H1 (cell line): ENCODE results near the gene C5AR2. TPM values are rescaled to one million over a fixed set of nuclear protein-coding genes. Genes with fewer than 3 reads are reported as not detected.
"Not testable (repeated sequence)": the region's sequence is repeated elsewhere in the genome, so short reads cannot be mapped to it uniquely, and the experiment has no call there.

Experiments
- CTCF ChIA-PET: fragments of 300-600 bp; sonication (Branson Sonifier 250); formaldehyde crosslinking; loops from one replicate; lab custom pipeline; 2021; ENCODE audit not compliant: partially characterized antibody; lab: Charles Lee
- POLR2A ChIA-PET: fragments of 300-600 bp; sonication (Branson Sonifier 250); formaldehyde crosslinking; loops from one replicate; lab custom pipeline; 2021; ENCODE audit warnings: inconsistent platforms; ENCODE audit not compliant: partially characterized antibody; lab: Charles Lee
- DNase-seq, 2 experiments: peaks; one replicate each; pipeline versions ENCODE4 v3.0.0 to v3.0.0-alpha.2; 2010 to 2022; ENCODE audit warnings: low spot score in 2 of 2, low read depth in 1 of 2, mixed read lengths in 1 of 2
- FAIRE-seq: peaks from 2 replicates; lab custom pipeline; 2011; peaks lifted over from hg19 to GRCh38; lab: Jason Lieb, UNC
- H2AFZ ChIP-seq: 2 replicates; pipeline ENCODE4 v1.8.1; 2012; ENCODE audit warnings: low read length, inconsistent platforms
- H2AK5ac ChIP-seq: 2 replicates; pipeline ENCODE4 v1.6.1; 2013; ENCODE audit warnings: low read depth, low read length
- H2BK120ac ChIP-seq: replicated peaks from 2 replicates; pipeline ENCODE3; 2013; ENCODE audit warnings: low read depth, low read length, inconsistent platforms
- H2BK12ac ChIP-seq: 2 replicates; pipeline ENCODE4 v1.6.1; 2013; ENCODE audit warnings: low read depth, low read length
- H2BK15ac ChIP-seq: 2 replicates; pipeline ENCODE4 v1.6.1; 2013; ENCODE audit warnings: low read length
- H2BK20ac ChIP-seq: 2 replicates; pipeline ENCODE4 v1.6.1; 2013; ENCODE audit warnings: low read length
- H2BK5ac ChIP-seq: 2 replicates; pipeline ENCODE4 v1.6.1; 2013; ENCODE audit warnings: low read depth, low read length
- H3K14ac ChIP-seq: 2 replicates; pipeline ENCODE4 v1.6.1; 2013; ENCODE audit warnings: inconsistent platforms; ENCODE audit not compliant: insufficient read length
- H3K18ac ChIP-seq: 2 replicates; pipeline ENCODE4 v1.6.1; 2013; ENCODE audit warnings: low read length; ENCODE audit errors: extremely low read depth
- H3K23ac ChIP-seq: 2 replicates; pipeline ENCODE4 v1.6.1; 2013; ENCODE audit warnings: inconsistent platforms; ENCODE audit not compliant: insufficient read length
- H3K23me2 ChIP-seq: 2 replicates; pipeline ENCODE4 v1.6.1; 2013; ENCODE audit warnings: low read depth, low read length
- H3K27ac ChIP-seq: 2 replicates; pipeline ENCODE4 v1.6.1; 2011; ENCODE audit warnings: low read depth, low read length, inconsistent platforms
- H3K27me3 ChIP-seq, 4 experiments: replicated peaks in 1 of 4; 1 replicate in 1 of 4; 2 replicates in 3 of 4; pipeline versions ENCODE4 v1.6.1 to v1.8.1; 2011 to 2013; ENCODE audit warnings: low read length in 3 of 4, mild to moderate bottlenecking in 3 of 4, inconsistent platforms in 2 of 4, mixed read lengths in 2 of 4, moderate library complexity in 1 of 4; ENCODE audit not compliant: control insufficient read depth in 3 of 4, insufficient read depth in 3 of 4; ENCODE audit errors: extremely low read depth in 1 of 4
- H3K36me3 ChIP-seq, 4 experiments: 2 replicates each; pipeline versions ENCODE4 v1.6.1 to v1.8.1; 2011 to 2013; ENCODE audit warnings: mild to moderate bottlenecking in 4 of 4, low read length in 3 of 4, moderate library complexity in 2 of 4, control low read depth in 1 of 4, inconsistent platforms in 1 of 4; ENCODE audit not compliant: insufficient read depth in 4 of 4, control insufficient read depth in 2 of 4
- H3K4ac ChIP-seq: replicated peaks from 2 replicates; pipeline ENCODE3; 2013; ENCODE audit warnings: low read length, low read depth, mixed read lengths, inconsistent platforms; ENCODE audit not compliant: insufficient read length
- H3K4me1 ChIP-seq, 4 experiments: replicated peaks in 1 of 4; 1 replicate in 1 of 4; 2 replicates in 3 of 4; pipeline versions ENCODE4 v1.6.1 to v1.8.1; 2011 to 2013; ENCODE audit warnings: low read length in 3 of 4, inconsistent platforms in 2 of 4, mixed read lengths in 1 of 4; ENCODE audit not compliant: insufficient read depth in 4 of 4, control insufficient read depth in 3 of 4
- H3K4me2 ChIP-seq, 2 experiments: 2 replicates each; pipeline versions ENCODE4 v1.6.1 to v1.8.1; 2011 to 2013; ENCODE audit warnings: low read depth in 2 of 2, low read length in 2 of 2, control low read depth in 1 of 2, inconsistent platforms in 1 of 2, mild to moderate bottlenecking in 1 of 2; ENCODE audit not compliant: insufficient read depth in 1 of 2
- H3K4me3 ChIP-seq, 4 experiments: fragments of 200-600, 300-600 bp in 1 of 4; sonication (generic), shearing (Covaris generic), sonication (Bioruptor Twin) in 1 of 4; 2 replicates each; pipeline versions ENCODE4 v1.5.1 to v1.8.1; 2011 to 2016; ENCODE audit warnings: low read length in 4 of 4, low read depth in 3 of 4, control low read depth in 2 of 4, inconsistent platforms in 2 of 4, mild to moderate bottlenecking in 2 of 4, mixed read lengths in 1 of 4, moderate library complexity in 1 of 4; ENCODE audit not compliant: insufficient read depth in 2 of 4; ENCODE audit errors: extremely low read depth in 1 of 4
- H3K56ac ChIP-seq: replicated peaks from 2 replicates; pipeline ENCODE3; 2013; ENCODE audit warnings: low read depth, mild to moderate bottlenecking, mixed read lengths, low read length, inconsistent platforms; ENCODE audit not compliant: insufficient read length
- H3K79me1 ChIP-seq: 2 replicates; pipeline ENCODE4 v1.6.1; 2013; ENCODE audit warnings: low read depth, low read length, control low read depth
- H3K79me2 ChIP-seq, 2 experiments: 2 replicates each; pipeline versions ENCODE4 v1.6.1 to v1.8.1; 2012 to 2013; ENCODE audit warnings: low read length in 2 of 2, mild to moderate bottlenecking in 2 of 2, inconsistent platforms in 1 of 2; ENCODE audit not compliant: insufficient read depth in 2 of 2, control insufficient read depth in 1 of 2
- H3K9ac ChIP-seq, 4 experiments: replicated peaks in 1 of 4; 1 replicate in 1 of 4; 2 replicates in 3 of 4; pipeline versions ENCODE4 v1.6.1 to v1.8.1; 2011 to 2013; ENCODE audit warnings: low read depth in 3 of 4, low read length in 3 of 4, control low read depth in 2 of 4, mild to moderate bottlenecking in 2 of 4, moderate library complexity in 2 of 4, inconsistent platforms in 1 of 4; ENCODE audit errors: extremely low read depth in 1 of 4
- H3K9me3 ChIP-seq, 2 experiments: 2 replicates each; pipeline versions ENCODE4 v1.6.1 to v1.8.1; 2012 to 2013; ENCODE audit warnings: mild to moderate bottlenecking in 2 of 2, moderate library complexity in 2 of 2, control low read depth in 1 of 2, inconsistent platforms in 1 of 2, low read depth in 1 of 2, low read length in 1 of 2, mixed read lengths in 1 of 2; ENCODE audit not compliant: insufficient read depth in 2 of 2
- H4K20me1 ChIP-seq, 2 experiments: replicated peaks in 1 of 2; 2 replicates each; pipeline versions ENCODE3 to v1.8.1; 2011 to 2013; ENCODE audit warnings: inconsistent platforms in 2 of 2, low read length in 2 of 2, mild to moderate bottlenecking in 1 of 2; ENCODE audit not compliant: insufficient read depth in 2 of 2, control insufficient read depth in 1 of 2
- H4K5ac ChIP-seq: 2 replicates; pipeline ENCODE4 v1.6.1; 2013; ENCODE audit warnings: low read length, low read depth, mixed read lengths, inconsistent platforms; ENCODE audit not compliant: insufficient read length
- H4K8ac ChIP-seq: 2 replicates; pipeline ENCODE4 v1.8.0; 2013; ENCODE audit warnings: mild to moderate bottlenecking, moderate library complexity, low read length, inconsistent platforms; ENCODE audit not compliant: insufficient read depth; ENCODE audit errors: extremely low read depth
- H4K91ac ChIP-seq: replicated peaks from 2 replicates; pipeline ENCODE3; 2013; ENCODE audit warnings: low read length, mixed read lengths, inconsistent platforms; ENCODE audit not compliant: insufficient read length
- ASH2L ChIP-seq: fragments of 200-600, 300-600 bp; sonication (generic); IDR thresholded peaks from one replicate; pipeline ENCODE4 v1.7.1; 2017; ENCODE audit warnings: low read length
- EP300 ChIP-seq, 2 experiments: IDR thresholded peaks; 1 replicate in 1 of 2; 2 replicates in 1 of 2; pipeline ENCODE4 v1.6.1; 2011 to 2012; ENCODE audit warnings: low read depth in 2 of 2, low read length in 2 of 2, mild to moderate bottlenecking in 2 of 2, borderline replicate concordance in 1 of 2, inconsistent platforms in 1 of 2, moderate library complexity in 1 of 2
- JUND ChIP-seq: IDR thresholded peaks from 2 replicates; pipeline ENCODE4 v1.6.1; 2011; ENCODE audit warnings: mild to moderate bottlenecking, improper control_type of control experiment, low read length
- RAD21 ChIP-seq, 2 experiments: IDR thresholded peaks in 1 of 2; conservative IDR thresholded peaks in 1 of 2; 2 replicates each; pipeline ENCODE4 v1.6.1; 2011; ENCODE audit warnings: low read depth in 2 of 2, low read length in 2 of 2, improper control_type of control experiment in 1 of 2, inconsistent platforms in 1 of 2, mild to moderate bottlenecking in 1 of 2, moderate library complexity in 1 of 2
- YY1 ChIP-seq: IDR thresholded peaks from 2 replicates; pipeline ENCODE4 v1.6.1; 2011; ENCODE audit warnings: low read depth, mild to moderate bottlenecking, low read length
- WGBS, 2 experiments: shearing (Covaris generic) in 1 of 2; methylation state at CpG; one replicate each; pipeline versions ENCODE4 v1.1.6 to v1.1.7; 2013 to 2015; ENCODE audit warnings: low lambda C conversion rate in 2 of 2, mixed read lengths in 2 of 2, inconsistent platforms in 1 of 2, low coverage in 1 of 2, missing lambda C conversion rate in 1 of 2; ENCODE audit not compliant: insufficient replicate concordance in 2 of 2, insufficient coverage in 1 of 2, insufficient read length in 1 of 2; ENCODE audit errors: extremely low coverage in 1 of 2, missing lambda C conversion rate in 1 of 2; 5-methylcytosine and 5-hydroxymethylcytosine counted together
- polyA plus RNA-seq, 7 experiments: library from polyadenylated mRNA; depleted of rRNA in 3 of 7; stranded (reverse) in 5 of 7; unstranded in 2 of 7; fragments of >200 nt in 5 of 7; fragments of 200-250 nt in 2 of 7; gene quantifications; 1 replicate in 5 of 7; 2 replicates in 1 of 7; 4 replicates in 1 of 7; pipeline versions ENCODE4 v1.2.1 to v1.2.3, GENCODE V29; 2011 to 2013; ENCODE audit warnings: missing spikeins in 2 of 7, mixed read lengths in 2 of 7
- total RNA-seq: library from RNA; stranded (reverse); fragmentation: NEBNext Ultra II Directional; extraction: Animal tissue kit (Norgen Biotek cat#: 25700); gene quantifications from 2 replicates; pipeline ENCODE4 v1.2.1, GENCODE V29; 2021

The C5AR2 gene
- total and polyA plus RNA-seq, 2 of the 8 experiments (the other 6 are each of a cell fraction or from before 2014, with no cell fraction given) = 0.08 to 0.15 TPM

DNA sequence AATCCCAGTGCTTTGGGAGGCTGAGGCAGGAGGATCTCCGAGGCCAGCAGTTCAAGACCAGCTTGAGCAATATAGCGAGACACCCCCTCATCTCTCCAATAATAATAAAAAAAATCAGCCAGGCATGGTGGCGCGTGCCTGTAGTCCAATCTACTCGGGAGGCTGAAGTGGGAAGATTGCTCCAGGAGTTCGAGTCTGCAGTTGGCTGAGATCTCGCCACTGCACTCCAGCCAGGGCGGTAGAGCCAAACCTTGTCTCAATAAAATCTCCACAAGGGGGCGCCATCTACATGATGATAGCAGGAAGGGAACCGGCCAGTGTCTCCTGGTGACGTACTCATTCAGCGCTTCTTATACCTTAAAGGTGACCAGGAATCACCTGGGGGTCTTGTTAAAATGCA, 35.9 kb upstream of the C5AR2 start (continued):
- TF ChIP-seq YY1 = no peak
- peak; percentile 44; the same call in 1 of the 2 replicates for TF ChIP-seq JUND
- no peak for TF ChIP-seq EP300 (IDR thresholded peaks at IDR 0.05; ENCODE audit: borderline replicate concordance in 1 of 2, low read depth in 2 of 2, low read length in 2 of 2)
- peak; percentile 94 to 95 for TF ChIP-seq RAD21 (IDR thresholded peaks at IDR 0.05 in 1 of 2, conservative IDR thresholded peaks at IDR 0.05 in 1 of 2; ENCODE audit: low read depth in 2 of 2, low read length in 2 of 2)
- TF ChIP-seq ASH2L = no peak

DNA sequence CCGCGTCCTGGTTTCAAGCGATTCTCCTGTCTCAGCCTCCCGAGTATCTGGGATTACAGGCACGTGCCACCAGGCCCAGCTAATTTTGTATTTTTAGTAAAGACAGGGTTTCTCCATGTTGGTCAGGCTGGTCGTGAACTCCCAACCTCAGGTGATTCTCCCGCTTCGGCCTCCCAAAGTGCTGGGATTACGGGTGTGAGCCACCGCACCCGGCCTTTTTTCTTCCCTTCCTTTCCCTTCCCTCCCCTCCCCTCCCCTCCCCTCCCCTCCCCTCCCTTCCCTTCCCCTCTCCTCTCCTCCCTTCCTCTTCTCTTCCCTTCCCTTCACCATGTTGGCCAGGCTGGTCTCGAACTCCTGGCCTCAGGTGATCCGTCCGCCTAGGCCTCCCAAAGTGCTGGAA, 31.1 kb upstream of the C5AR2 start:
- not testable (repeated sequence) for H2BK5ac ChIP-seq, H2BK12ac ChIP-seq, FAIRE-seq, H3K4ac ChIP-seq, H4K20me1 ChIP-seq, H3K14ac ChIP-seq, H2AFZ ChIP-seq, H4K5ac ChIP-seq, H3K23ac ChIP-seq, H3K36me3 ChIP-seq, H3K18ac ChIP-seq, DNase-seq, H2BK120ac ChIP-seq, H3K9ac ChIP-seq, H3K9me3 ChIP-seq, H4K91ac ChIP-seq, H2AK5ac ChIP-seq, H3K23me2 ChIP-seq, H3K4me1 ChIP-seq, H3K79me1 ChIP-seq, H3K4me2 ChIP-seq, H3K4me3 ChIP-seq, H3K79me2 ChIP-seq, H3K27me3 ChIP-seq, H3K27ac ChIP-seq, H3K56ac ChIP-seq, H2BK15ac ChIP-seq, H4K8ac ChIP-seq, H2BK20ac ChIP-seq
- CTCF ChIA-PET = interaction anchor here (3.1 to 10.4 kb wide), 3 partner anchors 16 to 90 kb away, joined by 11 to 90 read pairs (median 12); partner anchors contain the start of gene DHX34
- 97% methylated on average over 7 of the region's 14 CpGs; no CpG with 5 or more reads in 1 of the 2 experiments for WGBS, 2 experiments
- POLR2A ChIA-PET = interaction anchor here (1.4 kb wide), 1 partner anchor 61 kb away, joined by 4 read pairs; no protein-coding TSS in a partner anchor
